ENCODE measurements around the gene HSPA14. TPM values are rescaled to one million over a fixed set of nuclear protein-coding genes. Genes with fewer than 3 reads are reported as not detected.

Gene HSPA14
- polyA plus RNA-seq, 1 donor from 2014 or later, result 48.1 TPM

- Histone ChIP-seq H3K79me2 (replicated peaks; ENCODE audit: insufficient read depth, low read length) (peaks cover 58% of the 10 kb centered on the region), H3K27me3 (ENCODE audit: insufficient read depth, low read depth, low read length) (no peaks in the 10 kb centered on the region), H3K9me3 (ENCODE audit: low read length) (no peaks in the 10 kb centered on the region), H2AFZ (ENCODE audit: low read depth, low read length) (peak overlapping the region; percentile 34), H3K27ac (ENCODE audit: low read length) (peak overlapping the region; percentile 58), H3K9me2 (ENCODE audit: insufficient read depth, low read length) (no peaks in the 10 kb centered on the region), H3K4me3 (ENCODE audit: low read length) (peak overlapping the region; percentile 90), H3K4me2 (ENCODE audit: low read length) (peak overlapping the region; percentile 74), H3K36me3 (ENCODE audit: insufficient read depth, low read length) (no peaks in the 10 kb centered on the region), H3K9ac (ENCODE audit: low read length) (peak overlapping the region; percentile 94), H3F3A (ENCODE audit: insufficient read depth, low read length, poor library complexity, severe bottlenecking) (no peaks in the 10 kb centered on the region), H4K20me1 (ENCODE audit: insufficient read depth) (no peaks in the 10 kb centered on the region)
- TF ChIP-seq, protein P1, sequence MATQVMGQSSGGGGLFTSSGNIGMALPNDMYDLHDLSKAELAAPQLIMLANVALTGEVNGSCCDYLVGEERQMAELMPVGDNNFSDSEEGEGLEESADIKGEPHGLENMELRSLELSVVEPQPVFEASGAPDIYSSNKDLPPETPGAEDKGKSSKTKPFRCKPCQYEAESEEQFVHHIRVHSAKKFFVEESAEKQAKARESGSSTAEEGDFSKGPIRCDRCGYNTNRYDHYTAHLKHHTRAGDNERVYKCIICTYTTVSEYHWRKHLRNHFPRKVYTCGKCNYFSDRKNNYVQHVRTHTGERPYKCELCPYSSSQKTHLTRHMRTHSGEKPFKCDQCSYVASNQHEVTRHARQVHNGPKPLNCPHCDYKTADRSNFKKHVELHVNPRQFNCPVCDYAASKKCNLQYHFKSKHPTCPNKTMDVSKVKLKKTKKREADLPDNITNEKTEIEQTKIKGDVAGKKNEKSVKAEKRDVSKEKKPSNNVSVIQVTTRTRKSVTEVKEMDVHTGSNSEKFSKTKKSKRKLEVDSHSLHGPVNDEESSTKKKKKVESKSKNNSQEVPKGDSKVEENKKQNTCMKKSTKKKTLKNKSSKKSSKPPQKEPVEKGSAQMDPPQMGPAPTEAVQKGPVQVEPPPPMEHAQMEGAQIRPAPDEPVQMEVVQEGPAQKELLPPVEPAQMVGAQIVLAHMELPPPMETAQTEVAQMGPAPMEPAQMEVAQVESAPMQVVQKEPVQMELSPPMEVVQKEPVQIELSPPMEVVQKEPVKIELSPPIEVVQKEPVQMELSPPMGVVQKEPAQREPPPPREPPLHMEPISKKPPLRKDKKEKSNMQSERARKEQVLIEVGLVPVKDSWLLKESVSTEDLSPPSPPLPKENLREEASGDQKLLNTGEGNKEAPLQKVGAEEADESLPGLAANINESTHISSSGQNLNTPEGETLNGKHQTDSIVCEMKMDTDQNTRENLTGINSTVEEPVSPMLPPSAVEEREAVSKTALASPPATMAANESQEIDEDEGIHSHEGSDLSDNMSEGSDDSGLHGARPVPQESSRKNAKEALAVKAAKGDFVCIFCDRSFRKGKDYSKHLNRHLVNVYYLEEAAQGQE (IDR thresholded peaks at IDR 0.05; ENCODE audit: borderline replicate concordance), result peak; percentile 14
- no peak for TF ChIP-seq RAD21 (conservative IDR thresholded peaks at IDR 0.05)
- peak; percentile 45 for TF ChIP-seq MXI1 (conservative IDR thresholded peaks at IDR 0.05; ENCODE audit: poor library complexity, severe bottlenecking)
Measured at GRCh38 chr10:14879124-14879927, 41.2 kb downstream of the HSPA14 start.

DNA sequence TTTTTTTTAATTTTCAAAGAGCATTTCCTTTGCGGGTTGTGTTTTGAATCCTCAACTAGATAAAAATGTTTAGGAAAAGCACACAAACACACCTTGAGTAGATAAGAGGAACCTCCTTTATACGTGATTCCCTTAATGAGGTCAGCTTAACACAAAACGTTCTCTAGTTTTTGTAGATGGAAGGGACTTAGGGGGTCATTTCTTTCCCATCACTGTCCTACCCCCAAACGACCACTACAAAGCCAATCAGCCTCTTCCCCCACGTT, 41.8 kb downstream of the HSPA14 start:
- Histone ChIP-seq H3K27me3 (ENCODE audit: insufficient read depth, low read depth, low read length) (no peaks in the 10 kb centered on the region), H4K20me1 (ENCODE audit: insufficient read depth) (no peaks in the 10 kb centered on the region), H3K79me2 (replicated peaks; ENCODE audit: insufficient read depth, low read length) (peaks cover 63% of the 10 kb centered on the region), H2AFZ (ENCODE audit: low read depth, low read length) (no peak overlapping the region), H3K36me3 (ENCODE audit: insufficient read depth, low read length) (no peaks in the 10 kb centered on the region), H3K9me3 (ENCODE audit: low read length) (no peaks in the 10 kb centered on the region), H3K27ac (ENCODE audit: low read length) (no peak overlapping the region), H3K9me2 (ENCODE audit: insufficient read depth, low read length) (no peaks in the 10 kb centered on the region), H3K4me3 (ENCODE audit: low read length) (peak overlapping the region; percentile 90), H3K9ac (ENCODE audit: low read length) (peak overlapping the region; percentile 94), H3K4me2 (ENCODE audit: low read length) (peak overlapping the region; percentile 74), H3F3A (ENCODE audit: insufficient read depth, low read length, poor library complexity, severe bottlenecking) (no peaks in the 10 kb centered on the region)
- TF ChIP-seq RAD21 (conservative IDR thresholded peaks at IDR 0.05) (no peak), EZH2 (IDR thresholded peaks at IDR 0.05; ENCODE audit: borderline replicate concordance, insufficient read depth, low read length, poor library complexity, severe bottlenecking) (no peak), SMC3 (conservative IDR thresholded peaks at IDR 0.05; ENCODE audit: poor library complexity) (no peak), POLR2AphosphoS5 (IDR thresholded peaks at IDR 0.05) (no peak), MXI1 (conservative IDR thresholded peaks at IDR 0.05; ENCODE audit: poor library complexity, severe bottlenecking) (no peak), EP300 (conservative IDR thresholded peaks at IDR 0.05; ENCODE audit: poor library complexity, severe bottlenecking) (no peak), CTCF (IDR thresholded peaks at IDR 0.05; ENCODE audit: poor library complexity, severe bottlenecking) (no peak), TAF1 (IDR thresholded peaks at IDR 0.05; ENCODE audit: low read depth) (no peak)
- TF ChIP-seq, protein P1 (IDR thresholded peaks at IDR 0.05; ENCODE audit: borderline replicate concordance), result no peak

Measured in neural cell (in vitro differentiated cells).